Stimulated activated naive CD4-positive, alpha-beta T cell treated with Interleukin-2 at 50 U/mL for 16 hours (primary cell): ENCODE measurements around the gene PTGR2.
"Not testable (repeated sequence)": the region's sequence is repeated elsewhere in the genome, so short reads cannot be mapped to it uniquely, and the experiment has no call there.

Experiments
- DNase-seq: peaks from one replicate; lab custom pipeline; 2025; lab: John Stamatoyannopoulos, UW

The PTGR2 gene

GRCh38 chr14:73887318-73887616 lies 35.6 kb downstream of the PTGR2 start:
- DNase-seq = no peak

DNA sequence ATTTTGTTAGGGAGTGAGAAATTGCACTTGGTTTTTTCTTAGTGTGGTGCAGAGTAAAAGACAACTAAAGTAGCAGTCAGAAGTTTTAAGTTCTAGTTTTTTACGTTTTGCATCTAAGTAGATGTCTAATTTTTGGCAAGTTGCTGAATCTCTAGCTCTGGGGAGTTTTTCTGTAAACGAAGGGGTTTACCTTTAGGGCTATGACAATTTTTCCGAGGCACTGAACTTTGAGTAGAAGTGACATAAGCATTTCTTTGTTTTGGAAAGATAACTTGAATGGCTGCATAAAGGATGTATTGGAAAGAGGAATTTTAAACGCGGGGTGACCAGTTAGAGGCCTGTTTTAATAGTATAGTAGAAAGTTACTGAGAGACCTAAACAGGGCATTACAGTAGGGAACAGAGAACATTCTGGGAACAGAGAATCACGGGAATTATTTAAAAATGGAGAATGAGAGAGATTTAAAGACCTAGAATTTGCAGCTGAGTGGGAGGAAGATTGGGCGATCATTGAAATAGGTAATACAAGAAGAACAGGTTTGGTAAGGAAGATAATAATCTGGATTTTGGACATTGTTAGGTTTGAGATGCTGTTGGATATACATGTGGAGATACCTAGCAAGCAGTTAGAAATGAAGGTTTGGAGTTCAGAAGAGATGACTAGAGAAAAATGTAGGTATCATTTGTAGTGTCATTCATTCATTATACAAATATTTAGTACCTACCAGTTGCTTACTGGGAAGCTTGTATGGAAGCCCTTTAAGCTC lies 36.2 kb downstream of the PTGR2 start:
- no peak for DNase-seq

- no peak for DNase-seq
Observed at GRCh38 chr14:73888460-73888725, 36.8 kb downstream of the PTGR2 start.

GRCh38 chr14:73888971-73889370 lies 37.3 kb downstream of the PTGR2 start:
- DNase-seq = no peak

DNA sequence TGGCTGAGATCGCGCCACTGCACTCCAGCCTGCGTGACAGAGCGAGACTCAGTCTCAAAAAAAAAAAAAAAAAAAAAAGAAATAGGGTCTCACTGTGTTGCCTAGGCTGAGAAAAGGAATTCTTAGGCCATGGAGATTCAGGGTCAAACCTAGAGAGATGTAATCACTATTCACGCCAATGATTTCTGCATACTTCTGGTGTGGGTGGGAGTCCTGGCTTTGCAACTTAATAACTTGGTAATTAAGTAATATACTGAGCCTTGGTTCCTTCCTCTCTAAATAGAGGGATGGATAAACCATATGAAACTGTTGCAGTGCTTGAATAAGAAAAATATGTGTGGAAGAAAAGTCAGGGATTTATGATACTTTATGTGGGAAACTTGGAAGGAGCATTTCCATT lies 37.7 kb downstream of the PTGR2 start:
- DNase-seq = no peak

GRCh38 chr14:73894180-73894687 lies 42.6 kb downstream of the PTGR2 start:
- not testable (repeated sequence) for DNase-seq

DNA sequence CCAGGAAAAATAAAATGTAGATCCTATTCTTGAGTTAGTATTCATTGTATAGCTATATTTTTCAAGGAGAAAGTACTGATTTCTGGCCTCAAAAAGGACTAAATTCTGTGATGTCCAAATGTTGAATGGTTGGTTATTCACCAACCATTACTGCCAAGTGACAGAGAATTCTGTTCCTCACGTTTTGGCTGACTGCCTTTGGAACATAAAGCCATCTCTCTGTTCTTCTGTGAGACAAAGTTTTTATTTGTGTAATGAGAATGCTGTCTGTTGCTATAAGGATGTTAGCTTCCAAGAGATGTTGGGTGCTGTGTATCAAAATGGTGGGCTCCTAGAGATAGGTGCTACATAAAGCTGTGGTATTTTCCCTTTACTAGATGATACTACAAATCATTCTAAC lies 44.3 kb downstream of the PTGR2 start:
- DNase-seq = no peak

- no peak for DNase-seq
Observed at GRCh38 chr14:73896521-73896920, 44.9 kb downstream of the PTGR2 start.

GRCh38 chr14:73903028-73903427 lies 51.4 kb downstream of the PTGR2 start:
- no peak for DNase-seq

- DNase-seq = no peak
Observed at GRCh38 chr14:73909681-73910080, 58.0 kb downstream of the PTGR2 start.

GRCh38 chr14:73913256-73913655 lies 61.6 kb downstream of the PTGR2 start:
- no peak for DNase-seq

- no peak for DNase-seq
Observed at GRCh38 chr14:73916324-73916723, 64.7 kb downstream of the PTGR2 start.

GRCh38 chr14:73919457-73919856 lies 67.8 kb downstream of the PTGR2 start:
- DNase-seq = not testable (repeated sequence)

DNA sequence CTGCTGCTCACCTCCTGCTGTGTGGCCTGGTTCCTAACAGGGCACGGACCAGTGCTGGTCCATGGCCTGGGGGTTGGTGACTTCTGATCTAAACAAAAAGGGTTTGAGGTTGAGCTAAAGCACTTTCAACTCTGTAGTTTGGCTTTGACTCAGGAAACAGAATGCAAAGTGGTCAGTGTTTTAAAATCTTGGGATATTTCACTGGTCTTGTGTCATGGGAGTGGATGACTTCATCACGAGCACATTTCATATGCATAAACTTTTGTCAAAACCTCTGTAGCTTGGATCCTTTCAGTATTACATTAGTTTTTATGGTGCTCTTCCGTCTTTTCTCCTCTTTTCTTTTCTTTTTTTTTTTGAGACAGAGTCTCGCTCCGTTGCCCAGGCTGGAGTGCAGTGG lies 72.7 kb downstream of the PTGR2 start:
- DNase-seq = no peak
